ENCODE data around the gene SERPIND1. TPM values are rescaled to one million over a fixed set of nuclear protein-coding genes. Genes with fewer than 3 reads are reported as not detected.

Gene SERPIND1
- total and polyA plus RNA-seq, 2 of the 8 experiments (the other 6 are each of a cell fraction or from before 2014, with no cell fraction given), result not detected

DNA sequence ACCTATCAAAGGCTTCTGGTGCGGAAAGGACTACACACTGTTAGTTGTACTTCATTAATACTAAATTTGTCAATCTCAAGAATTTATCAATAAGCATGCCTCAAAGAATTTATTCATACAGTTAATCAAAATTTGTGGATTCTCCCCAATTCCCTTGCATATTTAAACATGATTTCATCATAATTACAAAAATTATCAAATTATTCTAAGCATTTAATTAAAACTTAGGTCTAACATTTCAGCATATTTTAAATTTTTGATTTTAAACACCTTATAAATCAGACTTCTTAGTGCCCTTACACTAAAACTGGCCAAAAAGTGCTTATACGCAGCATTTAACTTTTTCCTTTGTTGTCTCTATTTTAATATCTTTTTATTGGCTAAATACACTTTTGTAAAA lies 13.8 kb upstream of the SERPIND1 start (continued):
- no peak for TF ChIP-seq JUN (IDR thresholded peaks at IDR 0.05; ENCODE audit: low read depth, low read length)
- TF ChIP-seq POLR2AphosphoS5 (IDR thresholded peaks at IDR 0.05; ENCODE audit: low read depth, low read length), result no peak
- no peak for TF ChIP-seq TCF12 (IDR thresholded peaks at IDR 0.05; ENCODE audit: low read depth, low read length)
- no peak for TF ChIP-seq RFX5 (IDR thresholded peaks at IDR 0.05; ENCODE audit: borderline replicate concordance, low read depth, low read length)
- TF ChIP-seq BCL11A (IDR thresholded peaks at IDR 0.05; ENCODE audit: low read depth in 2 of 2, low read length in 2 of 2), result no peak

Data from H1 (cell line).